Keratinocyte (primary cell): ENCODE data around the gene ARHGAP20. TPM values are rescaled to one million over a fixed set of nuclear protein-coding genes. Genes with fewer than 3 reads are reported as not detected.

Experiments
- DNase-seq: peaks from one replicate; pipeline ENCODE4 v3.0.0-alpha.2; 2011; ENCODE audit warnings: low read depth, missing footprints, low spot score
- FAIRE-seq: peaks from 2 replicates; lab custom pipeline; 2011; peaks lifted over from hg19 to GRCh38; lab: Jason Lieb, UNC
- H2AFZ ChIP-seq: 2 replicates; pipeline ENCODE4 v1.6.0; 2012; ENCODE audit warnings: low read length, control low read depth, inconsistent platforms; ENCODE audit not compliant: control insufficient read depth
- H3K27ac ChIP-seq: 2 replicates; pipeline ENCODE4 v1.5.1; 2011; ENCODE audit warnings: low read length; ENCODE audit not compliant: control insufficient read depth, insufficient read depth
- H3K27me3 ChIP-seq: 3 replicates; pipeline ENCODE4 v1.6.0; 2011; ENCODE audit warnings: low read length; ENCODE audit not compliant: control insufficient read depth, insufficient read depth; ENCODE audit errors: extremely low read depth
- H3K36me3 ChIP-seq, 2 experiments: 2 replicates in 1 of 2; 3 replicates in 1 of 2; pipeline ENCODE4 v1.5.1; 2011; ENCODE audit warnings: low read length in 2 of 2, mild to moderate bottlenecking in 1 of 2; ENCODE audit not compliant: control insufficient read depth in 2 of 2, insufficient read depth in 2 of 2; ENCODE audit errors: extremely low read depth in 1 of 2
- H3K4me1 ChIP-seq: 3 replicates; pipeline ENCODE4 v1.5.1; 2011; ENCODE audit warnings: low read length; ENCODE audit not compliant: control insufficient read depth, insufficient read depth; ENCODE audit errors: extremely low read depth
- H3K4me2 ChIP-seq: 3 replicates; pipeline ENCODE4 v1.6.0; 2011; ENCODE audit warnings: low read depth, low read length; ENCODE audit not compliant: control insufficient read depth, insufficient read depth; ENCODE audit errors: extremely low read depth
- H3K4me3 ChIP-seq, 3 experiments: fragments of 200-600 bp in 1 of 3; sonication (generic) in 1 of 3; 2 replicates in 2 of 3; 3 replicates in 1 of 3; pipeline ENCODE4 v1.5.1; 2011 to 2016; ENCODE audit warnings: low read length in 3 of 3, mild to moderate bottlenecking in 3 of 3, control low read depth in 2 of 3, inconsistent platforms in 1 of 3, low read depth in 1 of 3, mixed read lengths in 1 of 3, mixed run types in 1 of 3, moderate library complexity in 1 of 3; ENCODE audit not compliant: control insufficient read depth in 2 of 3, insufficient read depth in 2 of 3; ENCODE audit errors: extremely low read depth in 1 of 3
- H3K79me2 ChIP-seq: 2 replicates; pipeline ENCODE4 v1.6.0; 2012; ENCODE audit warnings: low read length; ENCODE audit not compliant: control insufficient read depth, insufficient read depth
- H3K9ac ChIP-seq: 3 replicates; pipeline ENCODE4 v1.6.0; 2011; ENCODE audit warnings: low read length; ENCODE audit not compliant: control insufficient read depth, insufficient read depth; ENCODE audit errors: extremely low read depth
- H3K9me1 ChIP-seq: 3 replicates; pipeline ENCODE4 v1.6.0; 2011; ENCODE audit warnings: low read length; ENCODE audit not compliant: control insufficient read depth, insufficient read depth; ENCODE audit errors: extremely low read depth
- H3K9me3 ChIP-seq: 2 replicates; pipeline ENCODE4 v1.5.1; 2012; ENCODE audit warnings: low read depth, low read length; ENCODE audit not compliant: control insufficient read depth
- H4K20me1 ChIP-seq: 3 replicates; pipeline ENCODE4 v1.6.0; 2011; ENCODE audit warnings: low read length; ENCODE audit not compliant: control insufficient read depth, insufficient read depth; ENCODE audit errors: extremely low read depth
- CTCF ChIP-seq, 3 experiments: IDR thresholded peaks in 1 of 3; conservative IDR thresholded peaks in 1 of 3; optimal IDR thresholded peaks in 1 of 3; 2 replicates in 2 of 3; 3 replicates in 1 of 3; pipeline versions ENCODE3 to v1.5.1; 2011; ENCODE audit warnings: low read length in 3 of 3, mild to moderate bottlenecking in 3 of 3, moderate library complexity in 2 of 3, control low read depth in 1 of 3, inconsistent platforms in 1 of 3; ENCODE audit not compliant: insufficient read depth in 2 of 3; ENCODE audit errors: extremely low read depth in 1 of 3
- EZH2 ChIP-seq: IDR thresholded peaks from one replicate; pipeline ENCODE4 v1.6.1; 2012; ENCODE audit warnings: inconsistent platforms, mild to moderate bottlenecking, low read length, moderate library complexity
- dilution Hi-C: fragments of 300-500 bp; cut with MboI; formaldehyde crosslinking; loops from one replicate; pipeline ENCODE4 v1.7.0; 2020; ENCODE audit warnings: low sequenced_read_pairs; ENCODE audit not compliant: extremely low pct_ligation_motif_present
- polyA plus RNA-seq, 5 experiments: library from polyadenylated mRNA; depleted of rRNA in 3 of 5; stranded (reverse) in 3 of 5; stranded (forward) in 1 of 5; unstranded in 1 of 5; fragments of >200 nt; gene quantifications; 1 replicate in 1 of 5; 2 replicates in 3 of 5; 3 replicates in 1 of 5; pipeline versions ENCODE4 v1.2.1 to v1.2.3, GENCODE V29; 2011 to 2012; ENCODE audit warnings: missing spikeins in 2 of 5, low read depth in 1 of 5, low replicate concordance in 1 of 5

Gene ARHGAP20
- polyA plus RNA-seq, 1 donor (not counting 4 experiments of a cell fraction or from before 2014, with no cell fraction given), result not detected

GRCh38 chr11:110538154-110538553, 174.1 kb downstream of the ARHGAP20 start:
- Histone ChIP-seq H3K27me3 (peaks cover 6% of the 10 kb centered on the region), H2AFZ (no peak overlapping the region), H3K27ac (no peak overlapping the region), H3K9me1 (no peaks in the 10 kb centered on the region), H3K36me3 (no peaks in the 10 kb centered on the region), H3K4me3 (no peak overlapping the region), H3K4me1 (no peaks in the 10 kb centered on the region), H3K79me2 (no peaks in the 10 kb centered on the region), H3K9me3 (no peaks in the 10 kb centered on the region), H3K4me2 (no peak overlapping the region), H3K9ac (no peak overlapping the region), H4K20me1 (no peaks in the 10 kb centered on the region)
- no peak for FAIRE-seq
- dilution Hi-C loops, result no loop called here
- TF ChIP-seq EZH2, result no peak
- TF ChIP-seq CTCF (optimal IDR thresholded peaks at IDR 0.05 in 1 of 3, IDR thresholded peaks at IDR 0.05 in 1 of 3, conservative IDR thresholded peaks at IDR 0.05 in 1 of 3; ENCODE audit: extremely low read depth in 1 of 3, insufficient read depth in 2 of 3, low read length in 3 of 3), result no peak
- DNase-seq, result no peak

- H3K27ac ChIP-seq, result no peak overlapping the region
- dilution Hi-C loops, result no loop called here
- no peak for FAIRE-seq
Observed at GRCh38 chr11:110530900-110531741, 181.1 kb downstream of the ARHGAP20 start.

More at GRCh38 chr11:110530900-110531741, 181.1 kb downstream of the ARHGAP20 start:
- H4K20me1 ChIP-seq, result no peaks in the 10 kb centered on the region
- H3K79me2 ChIP-seq, result no peaks in the 10 kb centered on the region
- H3K9me3 ChIP-seq, result no peaks in the 10 kb centered on the region
- peaks cover 10% of the 10 kb centered on the region for H3K4me1 ChIP-seq
- H3K36me3 ChIP-seq, result no peaks in the 10 kb centered on the region
- H3K4me3 ChIP-seq, result no peak overlapping the region
- no peak overlapping the region for H2AFZ ChIP-seq
- TF ChIP-seq EZH2 (no peak), CTCF (optimal IDR thresholded peaks at IDR 0.05 in 1 of 3, IDR thresholded peaks at IDR 0.05 in 1 of 3, conservative IDR thresholded peaks at IDR 0.05 in 1 of 3; ENCODE audit: extremely low read depth in 1 of 3, insufficient read depth in 2 of 3, low read length in 3 of 3) (no peak)
- no peaks in the 10 kb centered on the region for H3K9me1 ChIP-seq
- H3K27me3 ChIP-seq, result peaks cover 3% of the 10 kb centered on the region
- no peak overlapping the region for H3K4me2 ChIP-seq
- no peak overlapping the region for H3K9ac ChIP-seq
- no peak for DNase-seq
